BLaER1 treated with 17β-estradiol and CSF1 and Interleukin-3, amounts not matched to agents 10 nM and 100 nM (cell line): ENCODE measurements around the gene PGBD5.
"Not testable (repeated sequence)": the region's sequence is repeated elsewhere in the genome, so short reads cannot be mapped to it uniquely, and the experiment has no call there.

ENCODE experiments used
- H3K27ac ChIP-seq, 11 experiments: shearing (Covaris generic); formaldehyde crosslinking; 2 replicates each; pipeline ENCODE4 v1.8.1; 2022
- H3K27me3 ChIP-seq, 11 experiments: shearing (Covaris generic); formaldehyde crosslinking; 2 replicates each; pipeline ENCODE4 v1.8.1; 2022
- H3K36me3 ChIP-seq, 11 experiments: shearing (Covaris generic); formaldehyde crosslinking; 2 replicates each; pipeline ENCODE4 v1.8.1; 2022
- H3K4me1 ChIP-seq, 10 experiments: shearing (Covaris generic); formaldehyde crosslinking; 2 replicates each; pipeline ENCODE4 v1.8.1; 2022
- H3K4me2 ChIP-seq, 11 experiments: shearing (Covaris generic); formaldehyde crosslinking; 2 replicates each; pipeline ENCODE4 v1.8.1; 2022
- H3K4me3 ChIP-seq, 10 experiments: shearing (Covaris generic); formaldehyde crosslinking; 2 replicates each; pipeline ENCODE4 v1.8.1; 2022
- H3K9ac ChIP-seq, 11 experiments: shearing (Covaris generic); formaldehyde crosslinking; 2 replicates each; pipeline ENCODE4 v1.8.1; 2022
- H3K9me3 ChIP-seq, 11 experiments: shearing (Covaris generic); formaldehyde crosslinking; replicated peaks in 1 of 11; 2 replicates each; pipeline ENCODE4 v1.8.1; 2022
- H4K20me1 ChIP-seq, 11 experiments: shearing (Covaris generic); formaldehyde crosslinking; 2 replicates each; pipeline ENCODE4 v1.8.1; 2022
- Cebpa-rat ChIP-seq, 11 experiments: shearing (Covaris generic); IDR thresholded peaks; 2 replicates each; pipeline ENCODE4 v1.8.1; 2022

Gene PGBD5

DNA sequence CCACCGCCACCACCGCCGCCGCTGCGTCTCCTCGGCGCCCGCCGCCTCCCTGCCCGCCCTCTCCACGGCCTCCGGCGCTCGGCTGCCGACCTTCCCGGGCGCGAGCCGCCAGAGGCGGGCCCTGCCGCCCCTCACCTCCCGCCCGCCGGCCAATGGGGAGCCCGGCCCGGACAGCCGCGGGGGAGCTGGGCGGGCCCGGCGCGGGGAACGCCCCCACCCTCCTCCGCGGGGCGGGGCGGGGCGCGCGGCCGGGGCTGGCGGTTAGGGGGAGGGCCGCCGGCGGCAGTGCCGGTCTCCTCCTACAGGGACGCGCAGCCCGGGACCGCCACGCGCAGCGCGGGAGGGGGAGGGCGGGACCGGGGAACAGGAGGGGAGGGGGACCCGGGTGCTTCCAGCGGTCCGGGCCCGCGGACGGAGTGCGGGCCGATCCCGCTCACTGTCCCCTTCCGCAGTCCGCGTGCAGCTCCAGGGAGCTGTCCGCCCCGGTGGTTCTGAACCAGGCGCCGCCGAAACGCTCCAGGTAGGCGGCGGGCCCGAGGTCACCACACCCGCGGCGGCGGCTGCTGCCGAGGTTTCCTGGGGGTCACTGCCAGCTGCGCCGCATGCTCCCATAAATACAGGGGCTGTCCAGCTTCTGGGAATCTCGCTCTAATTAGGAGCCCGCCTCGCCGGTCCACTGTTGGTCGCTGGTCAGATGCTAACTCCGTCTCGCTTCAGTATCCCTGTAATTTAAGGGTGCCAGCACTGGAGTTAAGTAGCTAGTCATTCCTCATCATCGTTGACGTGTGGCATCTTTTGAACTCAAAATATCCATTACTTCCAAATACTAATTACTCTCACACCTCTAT is at the start of gene PGBD5:
Gene PGBD5 (minus strand): TSS at position 87 of the 848 bp plus-strand sequence. CDS start 404 bp downstream, outside the sequence.
- peaks cover 16 to 42% (median 36%) of the 10 kb centered on the region in 11 experiments; a peak in 19 of 22 replicates for H4K20me1 ChIP-seq

DNA sequence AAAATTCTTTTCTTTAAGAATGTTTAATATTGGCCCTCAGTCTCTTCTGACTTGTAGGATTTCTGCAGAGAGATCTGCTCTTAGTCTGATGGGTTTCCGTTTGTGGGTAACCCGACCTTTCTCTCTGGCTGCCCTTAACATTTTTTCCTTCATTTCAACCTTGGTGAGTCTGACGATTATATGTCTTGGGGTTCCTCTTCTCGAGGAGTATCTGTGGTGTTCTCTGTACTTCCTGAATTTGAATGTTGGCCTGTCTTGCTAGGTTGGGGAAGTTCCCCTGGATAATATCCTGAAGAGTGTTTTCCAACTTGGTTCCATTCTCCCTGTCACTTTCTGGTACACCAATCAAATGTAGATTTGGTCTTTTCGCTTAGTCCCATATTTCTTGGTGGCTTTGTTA is 48.8 kb upstream of the PGBD5 start:
- H3K36me3 ChIP-seq, H3K27me3 ChIP-seq, H3K27ac ChIP-seq, H4K20me1 ChIP-seq, H3K9ac ChIP-seq, H3K4me3 ChIP-seq: not testable (repeated sequence)
- Histone ChIP-seq H3K4me1 (peaks cover 0 to 17% (median 0%) of the 10 kb centered on the region in 10 experiments; a peak in 4 of 20 replicates), H3K9me3 (peaks cover 4 to 34% (median 12%) of the 10 kb centered on the region in 11 experiments; a peak in 16 of 22 replicates), H3K4me2 (peak overlapping the region in 2 of 11 experiments; percentile 32 to 39; a peak in 3 of 22 replicates)

More for the DNA sequence above, at the start of gene PGBD5:
- H3K36me3 ChIP-seq: no peaks in the 10 kb centered on the region
- H3K27me3 ChIP-seq: peaks cover 32 to 67% (median 64%) of the 10 kb centered on the region in 11 experiments
- H3K4me1 ChIP-seq: peaks cover 14 to 83% (median 46%) of the 10 kb centered on the region in 10 experiments
- H3K9ac ChIP-seq: peak within 1 kb of the TSS; percentile 39 to 84 (median 70); a peak in 21 of 22 replicates
- no peak for TF ChIP-seq Cebpa-rat (IDR thresholded peaks at IDR 0.05)
- H3K4me2 ChIP-seq: peak within 1 kb of the TSS; percentile 88 to 98 (median 95)
- H3K9me3 ChIP-seq: peaks cover 0 to under 1% (median 0%) of the 10 kb centered on the region in 11 experiments; a peak in 2 of 22 replicates
- H3K27ac ChIP-seq: peak within 1 kb of the TSS in 5 of 11 experiments; percentile 45 to 67 (median 64); a peak in 9 of 22 replicates
- H3K4me3 ChIP-seq: peak within 1 kb of the TSS; percentile 61 to 95 (median 68)

DNA sequence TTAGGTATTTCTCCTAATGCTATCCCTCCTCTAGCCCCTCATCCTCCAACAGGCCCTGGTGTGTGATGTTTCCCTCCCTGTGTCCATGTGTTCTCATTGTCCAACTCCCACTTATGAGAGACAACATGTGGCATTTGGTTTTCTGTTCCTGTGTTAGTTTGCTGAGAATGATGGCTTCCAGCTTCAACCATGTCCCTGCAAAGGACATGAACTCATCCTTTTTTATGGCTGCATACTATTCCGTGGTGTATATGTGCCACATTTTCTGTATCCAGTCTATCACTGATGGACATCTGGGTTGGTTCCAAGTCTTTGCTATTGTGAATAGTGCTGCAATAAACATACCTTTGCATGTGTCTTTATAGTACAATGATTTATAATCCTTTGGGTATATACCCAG is 44.6 kb upstream of the PGBD5 start:
- H3K36me3 ChIP-seq, H3K27me3 ChIP-seq, H4K20me1 ChIP-seq, H3K4me2 ChIP-seq, H3K4me3 ChIP-seq, H3K9ac ChIP-seq, H3K27ac ChIP-seq: not testable (repeated sequence)
- peaks cover 0 to 40% (median 11%) of the 10 kb centered on the region in 11 experiments; a peak in 16 of 22 replicates for H3K9me3 ChIP-seq
- H3K4me1 ChIP-seq: peaks cover 0 to 17% (median 0%) of the 10 kb centered on the region in 10 experiments; a peak in 4 of 20 replicates

- Histone ChIP-seq H3K27ac (no peak overlapping the region), H3K9ac (no peak overlapping the region), H3K27me3 (no peaks in the 10 kb centered on the region), H3K4me3 (no peak overlapping the region), H4K20me1 (no peaks in the 10 kb centered on the region), H3K36me3 (no peaks in the 10 kb centered on the region), H3K9me3 (peaks cover 0 to 40% (median 11%) of the 10 kb centered on the region in 11 experiments; a peak in 16 of 22 replicates), H3K4me2 (no peak overlapping the region), H3K4me1 (peaks cover 0 to 3% (median 0%) of the 10 kb centered on the region in 10 experiments; a peak in 4 of 20 replicates)
- no peak for TF ChIP-seq Cebpa-rat (IDR thresholded peaks at IDR 0.05)
Measured at GRCh38 chr1:230469271-230469670, 43.1 kb upstream of the PGBD5 start.

DNA sequence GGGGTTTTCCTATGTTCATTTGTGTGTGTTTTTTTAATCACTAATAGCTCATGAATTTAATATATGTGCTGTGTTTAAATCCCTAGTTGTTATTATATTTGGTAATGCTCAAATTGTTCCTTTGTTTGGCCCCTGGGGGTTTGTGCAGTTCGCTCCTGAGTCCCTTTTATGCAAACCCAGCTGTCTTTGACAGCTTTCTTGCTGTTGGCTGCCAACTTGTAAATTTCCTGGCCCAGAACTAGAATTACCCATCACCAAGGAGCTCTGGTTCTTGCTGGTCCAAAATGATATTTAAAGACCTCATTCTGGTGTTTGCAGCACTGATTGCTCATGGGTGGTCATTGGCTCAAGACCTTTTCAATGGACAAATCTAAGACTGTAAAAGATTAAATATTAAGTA is 39.6 kb upstream of the PGBD5 start:
- Histone ChIP-seq H3K9me3 (peaks cover 0 to 23% (median 4%) of the 10 kb centered on the region in 11 experiments; a peak in 11 of 22 replicates), H3K4me2 (peak overlapping the region in 1 of 11 experiments; percentile 36; a peak in 1 of 22 replicates), H3K9ac (no peak overlapping the region), H3K4me3 (no peak overlapping the region), H4K20me1 (no peaks in the 10 kb centered on the region), H3K27me3 (no peaks in the 10 kb centered on the region), H3K4me1 (peaks cover 0 to 10% (median 0%) of the 10 kb centered on the region in 10 experiments; a peak in 6 of 20 replicates), H3K36me3 (no peaks in the 10 kb centered on the region), H3K27ac (no peak overlapping the region)
- TF ChIP-seq Cebpa-rat (IDR thresholded peaks at IDR 0.05): no peak

DNA sequence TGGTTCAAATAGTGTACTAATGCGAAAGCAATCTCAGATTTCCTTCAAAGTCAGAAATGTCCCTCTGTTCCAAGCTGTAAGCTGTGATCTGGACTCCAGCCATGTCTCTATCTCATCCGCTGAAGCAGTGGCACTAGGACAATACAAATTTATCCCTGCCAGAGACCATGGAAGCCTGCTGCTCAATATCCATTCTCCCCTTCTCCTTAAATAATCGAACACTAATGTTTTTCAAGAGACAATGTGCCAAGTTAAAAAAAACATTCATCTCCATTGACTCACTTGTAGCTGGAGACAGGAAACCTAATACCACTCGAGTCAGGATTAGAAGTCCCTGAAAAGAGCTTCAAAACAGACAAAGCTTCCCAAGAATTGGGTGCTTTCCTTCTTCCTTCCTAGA is 38.5 kb upstream of the PGBD5 start:
- no peak overlapping the region for H3K9ac ChIP-seq
- H3K36me3 ChIP-seq: no peaks in the 10 kb centered on the region
- no peak overlapping the region for H3K27ac ChIP-seq
- H3K9me3 ChIP-seq: peaks cover 0 to 21% (median 0%) of the 10 kb centered on the region in 11 experiments; a peak in 8 of 22 replicates
- no peak overlapping the region for H3K4me2 ChIP-seq
- no peaks in the 10 kb centered on the region for H3K27me3 ChIP-seq
- H4K20me1 ChIP-seq: no peaks in the 10 kb centered on the region
- no peak overlapping the region for H3K4me3 ChIP-seq
- peaks cover 0 to 20% (median 3%) of the 10 kb centered on the region in 10 experiments; a peak in 10 of 20 replicates for H3K4me1 ChIP-seq
- no peak for TF ChIP-seq Cebpa-rat (IDR thresholded peaks at IDR 0.05)

DNA sequence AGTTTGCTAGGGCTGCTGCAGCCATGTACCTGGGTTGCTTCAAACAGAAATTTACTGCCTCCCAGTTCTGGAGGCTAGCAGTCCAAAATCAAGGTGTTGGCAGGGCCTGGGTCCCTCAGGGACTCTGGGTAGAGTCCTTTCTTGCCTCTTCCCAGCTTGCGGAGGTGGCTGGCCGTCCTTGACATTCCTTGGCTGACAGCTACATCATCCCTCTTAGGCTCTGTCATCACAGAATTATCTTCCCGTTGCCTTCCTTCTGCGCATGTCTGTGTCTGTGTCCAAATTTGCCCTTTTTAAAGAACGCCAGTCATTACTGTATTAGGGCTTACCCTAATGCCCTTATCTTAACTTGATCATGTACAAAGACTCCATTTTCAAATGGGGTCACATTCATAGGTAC is 37.6 kb upstream of the PGBD5 start:
- TF ChIP-seq Cebpa-rat (IDR thresholded peaks at IDR 0.05): no peak
- Histone ChIP-seq H3K9ac (no peak overlapping the region), H3K4me1 (peaks cover 0 to 29% (median 10%) of the 10 kb centered on the region in 10 experiments; a peak in 14 of 20 replicates), H3K27ac (no peak overlapping the region), H3K27me3 (no peaks in the 10 kb centered on the region), H3K4me3 (no peak overlapping the region), H3K9me3 (peaks cover 0 to 19% (median 0%) of the 10 kb centered on the region in 11 experiments; a peak in 8 of 22 replicates), H3K36me3 (no peaks in the 10 kb centered on the region), H3K4me2 (no peak overlapping the region), H4K20me1 (no peaks in the 10 kb centered on the region)

GRCh38 chr1:230463326-230463725 is 37.2 kb upstream of the PGBD5 start:
- no peak overlapping the region for H3K27ac ChIP-seq
- peaks cover 0 to 32% (median 13%) of the 10 kb centered on the region in 10 experiments; a peak in 14 of 20 replicates for H3K4me1 ChIP-seq
- no peaks in the 10 kb centered on the region for H3K36me3 ChIP-seq
- H3K9ac ChIP-seq: no peak overlapping the region
- H3K4me2 ChIP-seq: no peak overlapping the region
- no peak for TF ChIP-seq Cebpa-rat (IDR thresholded peaks at IDR 0.05)
- H3K9me3 ChIP-seq: peaks cover 0 to 14% (median 0%) of the 10 kb centered on the region in 11 experiments; a peak in 8 of 22 replicates
- H3K4me3 ChIP-seq: no peak overlapping the region
- H3K27me3 ChIP-seq: no peaks in the 10 kb centered on the region
- H4K20me1 ChIP-seq: no peaks in the 10 kb centered on the region

DNA sequence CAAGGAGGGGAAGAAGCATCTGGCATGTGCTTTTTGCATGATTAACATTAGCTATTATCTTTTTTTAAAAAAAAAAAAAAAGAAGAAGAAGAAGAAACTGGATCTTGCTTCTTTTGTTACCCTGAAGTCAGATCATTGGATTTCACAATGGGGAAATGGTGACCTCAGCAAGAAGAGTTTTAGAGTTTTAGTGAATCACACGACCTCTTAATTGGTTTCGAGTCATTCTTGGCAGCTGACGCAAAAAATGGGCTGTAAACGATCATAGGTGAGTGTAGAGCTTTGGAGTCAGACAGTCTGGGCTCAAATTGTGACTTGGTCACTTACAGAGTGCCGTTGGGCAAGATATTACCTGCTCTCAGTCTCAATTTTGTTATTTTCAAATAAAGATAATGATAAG is 33.3 kb upstream of the PGBD5 start:
- Histone ChIP-seq H3K4me2 (peak overlapping the region in 7 of 11 experiments; percentile 58 to 84 (median 69); a peak in 13 of 22 replicates), H3K9ac (peak overlapping the region in 6 of 11 experiments; percentile 40 to 81 (median 77); a peak in 11 of 22 replicates), H3K9me3 (0 out of 22 replicates have a peak, but pooled peaks cover 0 to 4% (median 0%) of the 10 kb centered on the region in 11 experiments), H3K27me3 (no peaks in the 10 kb centered on the region), H3K4me3 (no peak overlapping the region; a peak in 1 of 20 replicates), H4K20me1 (no peaks in the 10 kb centered on the region), H3K4me1 (peaks cover 0 to 71% (median 21%) of the 10 kb centered on the region in 10 experiments; a peak in 14 of 20 replicates), H3K27ac (peak overlapping the region in 8 of 11 experiments; percentile 66 to 98 (median 90); a peak in 15 of 22 replicates), H3K36me3 (no peaks in the 10 kb centered on the region)
- TF ChIP-seq Cebpa-rat (IDR thresholded peaks at IDR 0.05): peak in 4 of 11 experiments; percentile 19 to 58 (median 51); a peak in 4 of 22 replicates
